T-cell (primary cell): ENCODE data around the gene ADCY4. TPM values are rescaled to one million over a fixed set of nuclear protein-coding genes. Genes with fewer than 3 reads are reported as not detected.

Source experiments
- ATAC-seq, 4 experiments: fragments of 200-7000 bp in 3 of 4; fragments of 150-1000 bp in 1 of 4; cut with Tn5 transposase; replicated peaks in 1 of 4; 1 replicate in 3 of 4; 2 replicates in 1 of 4; pipeline ENCODE4 v1.10.0; 2021; ENCODE audit warnings: moderate library complexity in 3 of 4, mild to moderate bottlenecking in 2 of 4, moderate number of reproducible peaks in 1 of 4
- CTCF ChIA-PET, 2 donors: fragments of 300-600 bp; sonication (Branson Sonifier 250); formaldehyde crosslinking; loops; one replicate each; lab custom pipeline; 2022; ENCODE audit warnings: antibody characterized with exemption in 2 of 2; lab: Charles Lee
- POLR2A ChIA-PET, 2 donors: fragments of 300-600 bp; sonication (Branson Sonifier 250); formaldehyde crosslinking; loops; one replicate each; lab custom pipeline; 2022; ENCODE audit warnings: antibody characterized with exemption in 2 of 2; lab: Charles Lee
- DNase-seq, 35 experiments: peaks; one replicate each; pipeline versions ENCODE4 v3.0.0 to v3.0.0-alpha.2; 2013 to 2023
- H3K27ac ChIP-seq: one replicate; pipeline ENCODE4 v1.5.1; 2013; ENCODE audit warnings: low read length
- H3K27me3 ChIP-seq, 2 experiments: replicated peaks in 1 of 2; 1 replicate in 1 of 2; 2 replicates in 1 of 2; pipeline versions ENCODE4 v1.6.1 to v1.7.0; 2013; ENCODE audit warnings: low read length in 1 of 2, mixed read lengths in 1 of 2; ENCODE audit not compliant: control insufficient read depth in 2 of 2, insufficient read depth in 2 of 2; ENCODE audit errors: extremely low read depth in 1 of 2
- H3K36me3 ChIP-seq, 2 donors: 1 replicate in 1 of 2; 2 replicates in 1 of 2; pipeline versions ENCODE4 v1.6.1 to v1.7.0; 2013; ENCODE audit warnings: low read length in 1 of 2; ENCODE audit not compliant: control insufficient read depth in 2 of 2, insufficient read depth in 1 of 2; ENCODE audit errors: extremely low read depth in 1 of 2
- H3K4me1 ChIP-seq, 2 experiments: 1 replicate in 1 of 2; 2 replicates in 1 of 2; pipeline versions ENCODE4 v1.6.1 to v1.7.0; 2013; ENCODE audit warnings: low read length in 2 of 2, mixed read lengths in 1 of 2; ENCODE audit not compliant: insufficient read depth in 2 of 2, control insufficient read depth in 1 of 2; ENCODE audit errors: extremely low read depth in 1 of 2
- H3K4me3 ChIP-seq, 2 donors: 1 replicate in 1 of 2; 2 replicates in 1 of 2; pipeline versions ENCODE4 v1.5.1 to v1.7.0; 2013; ENCODE audit warnings: mild to moderate bottlenecking in 2 of 2, low read length in 1 of 2, moderate library complexity in 1 of 2; ENCODE audit not compliant: control insufficient read depth in 1 of 2; ENCODE audit errors: extremely low read depth in 1 of 2
- H3K9me3 ChIP-seq: 2 replicates; pipeline ENCODE4 v1.7.0; 2013
- H3K27ac Mint-ChIP-seq, 2 donors: one replicate each; pipeline ENCODE4 v1.8.0; 2020 to 2021; ENCODE audit warnings: mild to moderate bottlenecking in 2 of 2, mixed read lengths in 2 of 2
- H3K27me3 Mint-ChIP-seq, 2 donors: one replicate each; pipeline ENCODE4 v1.8.0; 2021 to 2022; ENCODE audit warnings: mixed read lengths in 2 of 2
- H3K36me3 Mint-ChIP-seq: one replicate; pipeline ENCODE4 v1.8.0; 2021; ENCODE audit warnings: mixed read lengths
- H3K4me1 Mint-ChIP-seq, 3 donors: one replicate each; pipeline ENCODE4 v1.8.0; 2020 to 2022; ENCODE audit warnings: mixed read lengths in 3 of 3, mild to moderate bottlenecking in 1 of 3
- H3K4me3 Mint-ChIP-seq, 3 donors: one replicate each; pipeline ENCODE4 v1.8.0; 2020 to 2022; ENCODE audit warnings: mild to moderate bottlenecking in 3 of 3, mixed read lengths in 3 of 3, moderate library complexity in 3 of 3
- H3K9me3 Mint-ChIP-seq, 3 donors: one replicate each; pipeline ENCODE4 v1.8.0; 2020 to 2022; ENCODE audit warnings: mixed read lengths in 3 of 3
- WGBS: methylation state at CpG from one replicate; pipeline ENCODE4 v1.1.5; 2013; ENCODE audit warnings: missing lambda C conversion rate; ENCODE audit not compliant: insufficient coverage; 5-methylcytosine and 5-hydroxymethylcytosine counted together
- total RNA-seq, 35 experiments: library from RNA in 6 of 35; stranded (reverse) in 6 of 35; fragments of 120-200 nt in 1 of 35; gene quantifications; one replicate each; pipeline versions ENCODE4 v1.2.1 to v1.2.4 and lab custom pipeline; 2013 to 2026

Gene ADCY4
- total RNA-seq, 5 donors from 2014 or later (not counting 1 experiment from before 2014, with no cell fraction given): 7.8 to 10.4 (median 8.5) TPM

GRCh38 chr14:24312736-24313507 is 21.9 kb downstream of the ADCY4 start:
- Mint-ChIP-seq H3K27ac (peak overlapping the region; percentile 94), H3K4me3 (peak overlapping the region; percentile 74 to 83 (median 77)), H3K27me3 (no peaks in the 10 kb centered on the region), H3K36me3 (peaks cover 7% of the 10 kb centered on the region), H3K9me3 (no peaks in the 10 kb centered on the region), H3K4me1 (peaks cover 68 to 77% (median 73%) of the 10 kb centered on the region in 3 donors)
- peaks cover 39 to 76% of the 10 kb centered on the region in 2 experiments for H3K4me1 ChIP-seq
- DNase-seq (peak in 13 of 35 experiments; percentile 19 to 67 (median 33)), ATAC-seq (no peak)
- peak overlapping the region; percentile 77 for H3K27ac ChIP-seq
- 59% methylated on average over 5 of the region's 9 CpGs for WGBS
- ChIA-PET CTCF (interaction anchor here (0.6 to 1.4 kb wide), 8 partner anchors 13 to 118 kb away, joined by 3 to 4 read pairs (median 3); partner anchors contain the start of genes DHRS1 (in 1 of the 2) and NOP9 (in 1 of the 2)), POLR2A (interaction anchor here in 1 of 2 donors (0.5 to 1.0 kb wide), 3 partner anchors 13 to 172 kb away, joined by 3 to 4 read pairs (median 3); partner anchors contain the start of genes DHRS1, EMC9, NOP9 and TM9SF1)
- H3K9me3 ChIP-seq: no peaks in the 10 kb centered on the region
- H3K27me3 ChIP-seq: no peaks in the 10 kb centered on the region
- no peaks in the 10 kb centered on the region for H3K36me3 ChIP-seq
- no peak overlapping the region for H3K4me3 ChIP-seq

GRCh38 chr14:24311837-24312615 is 22.8 kb downstream of the ADCY4 start:
- peak overlapping the region; percentile 61 to 64 for H3K4me3 ChIP-seq
- H3K36me3 ChIP-seq: peaks cover 0 to 6% of the 10 kb centered on the region in 2 donors
- Mint-ChIP-seq H3K27ac (peak overlapping the region; percentile 94), H3K36me3 (peaks cover 8% of the 10 kb centered on the region), H3K9me3 (no peaks in the 10 kb centered on the region), H3K4me1 (peaks cover 72 to 78% (median 77%) of the 10 kb centered on the region in 3 donors), H3K27me3 (no peaks in the 10 kb centered on the region), H3K4me3 (peak overlapping the region; percentile 74 to 83 (median 77))
- no peaks in the 10 kb centered on the region for H3K9me3 ChIP-seq
- no peak for ATAC-seq
- no CpG with 5 or more reads among the region's 1 CpG for WGBS
- ChIA-PET CTCF (interaction anchor here (0.6 to 2.4 kb wide), 11 partner anchors 9 to 119 kb away, joined by 3 to 10 read pairs (median 4); partner anchors contain the start of genes DHRS1 (in 1 of the 2), NOP9 (in 1 of the 2) and TINF2 (in 1 of the 2)), POLR2A (interaction anchor here in 1 of 2 donors (1.7 kb wide), 1 partner anchor 70 kb away, joined by 5 read pairs; the partner anchor contains the start of gene TINF2)
- peak overlapping the region; percentile 77 for H3K27ac ChIP-seq
- peak in 1 of 35 experiments; percentile 54 for DNase-seq
- peaks cover 39 to 80% of the 10 kb centered on the region in 2 experiments for H3K4me1 ChIP-seq
- H3K27me3 ChIP-seq: no peaks in the 10 kb centered on the region

- Histone ChIP-seq H3K36me3 (peaks cover 0 to 18% of the 10 kb centered on the region in 2 donors), H3K9me3 (no peaks in the 10 kb centered on the region), H3K4me1 (peaks cover 39 to 78% of the 10 kb centered on the region in 2 experiments), H3K4me3 (peak within 1 kb of the TSS; percentile 61 to 64), H3K27ac (peak within 1 kb of the TSS; percentile 77), H3K27me3 (no peaks in the 10 kb centered on the region)
- no peaks in the 10 kb centered on the region for H3K27me3 Mint-ChIP-seq
- peak; percentile 31 to 84 (median 59) for DNase-seq
- peak; percentile 86 to 91 (median 88) for ATAC-seq
- 11% methylated on average over 98 of the region's 99 CpGs for WGBS
- H3K9me3 Mint-ChIP-seq: no peaks in the 10 kb centered on the region
- H3K27ac Mint-ChIP-seq: peak within 1 kb of the TSS; percentile 94
- CTCF ChIA-PET: interaction anchor here (0.5 to 2.4 kb wide), 18 partner anchors 9 to 150 kb away, joined by 3 to 10 read pairs (median 4); partner anchors contain the start of genes IRF9 (in 1 of the 2), MDP1 (in 1 of the 2) and TINF2 (in 1 of the 2)
- H3K4me3 Mint-ChIP-seq: peak within 1 kb of the TSS; percentile 74 to 83 (median 77)
- H3K4me1 Mint-ChIP-seq: peaks cover 72 to 78% (median 77%) of the 10 kb centered on the region in 3 donors
- POLR2A ChIA-PET: interaction anchor here in 1 of 2 donors (0.6 to 1.7 kb wide), 2 partner anchors 68 to 175 kb away, joined by 4 to 5 read pairs; partner anchors contain the start of genes PSME1 and TINF2
- H3K36me3 Mint-ChIP-seq: peaks cover 15% of the 10 kb centered on the region
Observed at GRCh38 chr14:24310646-24311604, 23.9 kb downstream of the ADCY4 start, which contains the start of gene LTB4R. TSS of gene LTB4R (plus strand) at chr14:24311502. CDS start at chr14:24315652, 4,150 bp downstream.

GRCh38 chr14:24310265-24310645 is 24.6 kb downstream of the ADCY4 start:
- CTCF ChIA-PET: interaction anchor here (0.5 to 2.7 kb wide), 15 partner anchors 8 to 149 kb away, joined by 3 to 25 read pairs (median 5); partner anchors contain the start of genes IRF9 (in 1 of the 2), MDP1 (in 1 of the 2) and TINF2 (in 1 of the 2)
- peaks cover 21% of the 10 kb centered on the region for H3K36me3 Mint-ChIP-seq
- H3K9me3 Mint-ChIP-seq: no peaks in the 10 kb centered on the region
- peak overlapping the region; percentile 74 to 83 (median 77) for H3K4me3 Mint-ChIP-seq
- H3K27me3 Mint-ChIP-seq: no peaks in the 10 kb centered on the region
- ATAC-seq: no peak
- peaks cover 5 to 24% of the 10 kb centered on the region in 2 donors for H3K36me3 ChIP-seq
- no peaks in the 10 kb centered on the region for H3K27me3 ChIP-seq
- POLR2A ChIA-PET: interaction anchor here in 1 of 2 donors (1.7 kb wide), 1 partner anchor 68 kb away, joined by 5 read pairs; the partner anchor contains the start of gene TINF2
- peak overlapping the region; percentile 76 for H3K27ac ChIP-seq
- H3K9me3 ChIP-seq: no peaks in the 10 kb centered on the region
- H3K27ac Mint-ChIP-seq: peak overlapping the region; percentile 87 to 91
- 20% methylated on average over 4 of the region's 5 CpGs for WGBS
- no peak for DNase-seq
- H3K4me3 ChIP-seq: peak overlapping the region; percentile 46 to 64
- H3K4me1 Mint-ChIP-seq: peaks cover 65 to 72% (median 71%) of the 10 kb centered on the region in 3 donors
- H3K4me1 ChIP-seq: peaks cover 39 to 72% of the 10 kb centered on the region in 2 experiments
